HK-2 (cell line): ENCODE results near the gene ATP5PB.
A peak's percentile ranks its signal among the peaks of the same experiment; 100 is the strongest.

Experiments used
- DNase-seq: peaks from one replicate; pipeline ENCODE4 v3.0.0-alpha.2; 2018; ENCODE audit not compliant: unreplicated experiment

Gene ATP5PB

GRCh38 chr1:111448918-111449702, at the start of gene ATP5PB, which contains the start of gene WDR77:
Gene ATP5PB (plus strand): TSS chr1:111449464. CDS start chr1:111449542, 78 bp downstream.
Gene WDR77 (minus strand): TSS chr1:111449256. CDS start chr1:111449169, 87 bp downstream.
- DNase-seq: peak; percentile 93

DNA sequence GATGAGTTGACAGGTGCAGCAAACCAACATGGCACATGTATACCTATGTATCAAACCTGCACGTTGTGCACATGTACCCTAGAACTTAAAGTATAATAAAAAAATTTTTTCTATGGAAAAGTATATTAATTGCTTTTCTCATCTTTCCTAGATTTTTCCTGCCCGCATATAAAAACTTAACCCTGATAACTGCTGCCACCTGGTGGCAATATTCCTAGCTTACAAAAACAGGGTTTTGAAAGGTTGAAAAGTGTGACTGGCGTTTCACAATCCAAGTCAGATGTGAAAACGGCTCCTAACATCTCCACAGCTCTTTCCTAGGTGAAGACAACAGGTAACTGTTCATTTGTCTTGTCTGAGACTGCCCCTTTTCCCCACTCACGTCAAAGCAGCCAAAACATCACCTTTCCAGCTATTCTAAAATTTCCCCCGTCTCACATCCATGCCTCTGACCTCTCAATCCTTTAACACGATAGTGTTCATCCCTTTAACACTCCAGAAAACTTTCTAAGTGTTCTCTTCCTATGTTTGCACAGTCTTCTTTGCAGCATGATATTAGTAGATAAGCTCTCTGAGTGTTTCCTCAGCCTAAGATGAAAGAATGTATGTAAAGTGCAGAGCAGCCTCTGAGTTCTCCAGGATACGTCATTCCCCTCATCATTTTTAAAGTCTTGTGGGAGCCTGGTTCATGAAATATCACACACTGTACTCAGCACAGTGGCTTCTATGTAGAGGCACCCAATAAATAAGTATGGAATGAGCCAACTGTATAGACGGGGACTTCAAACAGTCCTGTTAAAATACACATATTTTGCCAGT, 49.3 kb upstream of the ATP5PB start:
- DNase-seq: peak; percentile 20

DNA sequence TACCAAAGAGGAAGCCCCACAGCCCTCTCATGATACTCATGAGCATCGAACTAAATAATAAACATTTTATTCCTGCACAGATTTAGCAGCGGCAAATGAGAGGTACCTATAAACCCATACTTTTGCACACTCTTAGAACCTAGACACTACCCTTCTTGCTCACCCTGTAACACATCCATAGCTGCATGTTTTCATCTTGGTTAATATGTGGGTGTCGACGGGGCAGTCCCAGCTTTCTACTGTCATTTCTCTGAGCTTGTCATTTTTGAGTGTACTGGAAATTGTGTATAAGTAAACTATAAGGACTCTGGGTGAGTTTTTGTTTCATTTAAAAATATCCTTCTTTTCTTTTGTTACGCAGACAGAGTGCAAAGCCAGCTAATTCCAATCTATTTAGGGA, 47.2 kb upstream of the ATP5PB start:
- DNase-seq: no peak

- DNase-seq: no peak
Observed at GRCh38 chr1:111404588-111404987, 44.7 kb upstream of the ATP5PB start.

DNA sequence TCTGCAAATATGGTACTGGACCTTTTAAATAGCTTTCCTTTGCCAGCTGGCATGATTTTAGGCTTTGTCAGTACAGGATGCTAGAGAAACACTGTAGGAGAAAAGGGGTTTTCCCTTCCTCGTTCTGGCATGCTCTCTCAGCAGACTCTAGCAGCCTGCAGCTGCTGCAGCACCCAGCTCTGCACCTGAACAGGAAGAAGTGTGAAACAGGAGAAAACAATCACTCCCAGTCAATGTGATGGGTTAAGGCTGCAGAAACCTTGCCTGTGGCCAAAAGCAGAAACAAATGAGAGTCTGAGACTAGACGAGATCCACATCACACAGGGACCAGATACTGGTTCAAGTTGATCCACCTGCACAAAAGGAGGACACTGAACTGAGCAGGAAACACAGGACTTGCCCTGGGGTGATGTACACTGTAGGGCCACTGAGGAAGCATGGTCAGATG, 42.9 kb upstream of the ATP5PB start:
- no peak for DNase-seq

- DNase-seq: no peak
Observed at GRCh38 chr1:111407301-111407700, 42.0 kb upstream of the ATP5PB start.

GRCh38 chr1:111412839-111413238, 36.4 kb upstream of the ATP5PB start:
- DNase-seq: no peak

DNA sequence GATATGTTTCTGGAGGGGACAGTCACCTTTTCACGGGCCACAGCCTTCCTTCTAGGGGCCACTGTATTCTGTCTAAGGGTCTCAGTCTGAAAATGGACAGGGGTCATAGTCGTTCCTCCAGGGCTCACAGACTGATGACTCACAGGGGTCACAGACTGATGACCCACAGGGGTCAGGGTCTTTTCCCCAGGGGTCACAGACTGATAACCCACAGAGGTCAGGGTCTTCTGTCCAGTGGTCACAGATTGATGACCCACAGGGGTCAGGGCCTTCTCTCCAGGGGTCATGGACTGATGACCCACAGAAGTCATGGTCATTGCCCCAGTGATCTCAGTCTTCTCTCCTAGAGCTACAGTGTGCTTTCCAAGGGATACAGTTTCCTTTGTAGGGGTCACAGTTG, 34.5 kb upstream of the ATP5PB start:
- DNase-seq: no peak

DNA sequence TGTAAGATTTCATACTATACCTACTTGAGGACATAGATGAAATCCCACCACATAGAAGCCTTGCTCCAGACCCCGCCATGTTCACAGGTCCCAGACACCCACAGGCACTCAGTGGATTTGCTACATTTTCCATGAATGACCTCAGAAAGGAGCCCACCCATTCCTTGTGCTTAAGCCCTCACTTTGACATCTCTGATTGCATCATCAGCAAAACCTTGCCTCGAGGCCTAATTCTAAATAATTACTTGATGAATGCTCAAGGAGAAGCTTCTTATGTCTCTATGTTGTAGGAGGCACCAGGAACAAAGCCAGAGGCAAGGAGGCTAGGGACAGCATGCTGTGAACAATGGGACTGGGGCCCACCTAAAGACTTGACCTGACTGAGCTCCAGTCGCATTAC, 33.8 kb upstream of the ATP5PB start:
- DNase-seq: no peak

DNA sequence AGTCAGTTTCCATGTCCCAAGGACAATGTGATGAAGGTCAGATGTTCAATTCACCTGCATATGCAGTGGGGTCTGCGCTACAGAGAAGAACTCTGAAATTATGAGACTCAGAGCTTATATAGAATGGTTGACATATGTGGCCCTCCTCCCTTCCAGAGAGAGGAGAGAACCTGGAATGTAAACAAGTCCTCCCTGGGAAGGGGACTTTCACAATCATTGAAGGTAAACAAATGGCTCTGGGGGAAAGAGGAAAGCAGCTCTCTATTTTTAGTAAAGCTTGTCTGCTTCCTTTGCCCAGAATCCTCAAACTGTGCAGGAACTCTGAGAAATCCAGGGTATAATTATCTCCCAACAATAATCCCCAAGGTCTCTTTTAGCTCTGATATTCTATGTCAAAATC, 31.5 kb upstream of the ATP5PB start:
- DNase-seq: no peak

DNA sequence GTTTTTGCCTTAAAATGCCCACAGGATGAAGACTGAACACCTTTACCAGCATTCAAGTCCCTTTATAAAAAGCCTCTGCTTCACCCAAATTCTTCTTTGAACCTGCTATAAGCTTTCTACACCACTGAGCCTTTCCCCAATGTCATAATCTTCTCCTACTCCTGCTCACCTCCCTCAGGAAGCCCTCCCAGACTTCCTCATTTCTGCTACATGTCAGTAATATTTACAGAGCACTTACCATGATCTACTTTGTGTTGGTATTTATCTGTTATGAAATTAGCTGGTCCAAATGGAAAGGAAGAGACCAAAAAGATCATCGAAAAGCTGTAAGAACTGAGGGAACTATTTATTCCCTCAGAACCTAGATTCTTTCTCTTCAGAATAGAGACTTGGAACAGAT, 30.2 kb upstream of the ATP5PB start:
- DNase-seq: no peak

DNA sequence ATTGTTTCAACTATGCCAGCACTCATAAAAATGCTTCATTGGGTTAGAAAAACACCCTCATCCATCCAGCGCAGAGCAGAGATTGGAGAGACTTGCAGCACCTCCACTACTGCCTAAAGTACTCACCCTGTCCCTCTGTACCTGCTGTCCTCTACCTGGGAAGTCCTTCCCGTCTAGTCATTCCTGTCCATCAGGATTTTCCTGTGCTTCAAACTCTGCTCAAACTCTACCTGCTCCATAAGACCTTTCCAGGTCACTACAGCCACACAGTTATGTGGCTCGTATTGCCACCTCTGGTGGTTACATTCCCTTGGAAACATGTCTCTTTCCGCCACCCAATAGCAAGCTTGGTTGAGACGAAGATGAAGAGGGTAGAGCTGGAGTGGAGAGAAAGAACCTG, 28.9 kb upstream of the ATP5PB start:
- no peak for DNase-seq

DNA sequence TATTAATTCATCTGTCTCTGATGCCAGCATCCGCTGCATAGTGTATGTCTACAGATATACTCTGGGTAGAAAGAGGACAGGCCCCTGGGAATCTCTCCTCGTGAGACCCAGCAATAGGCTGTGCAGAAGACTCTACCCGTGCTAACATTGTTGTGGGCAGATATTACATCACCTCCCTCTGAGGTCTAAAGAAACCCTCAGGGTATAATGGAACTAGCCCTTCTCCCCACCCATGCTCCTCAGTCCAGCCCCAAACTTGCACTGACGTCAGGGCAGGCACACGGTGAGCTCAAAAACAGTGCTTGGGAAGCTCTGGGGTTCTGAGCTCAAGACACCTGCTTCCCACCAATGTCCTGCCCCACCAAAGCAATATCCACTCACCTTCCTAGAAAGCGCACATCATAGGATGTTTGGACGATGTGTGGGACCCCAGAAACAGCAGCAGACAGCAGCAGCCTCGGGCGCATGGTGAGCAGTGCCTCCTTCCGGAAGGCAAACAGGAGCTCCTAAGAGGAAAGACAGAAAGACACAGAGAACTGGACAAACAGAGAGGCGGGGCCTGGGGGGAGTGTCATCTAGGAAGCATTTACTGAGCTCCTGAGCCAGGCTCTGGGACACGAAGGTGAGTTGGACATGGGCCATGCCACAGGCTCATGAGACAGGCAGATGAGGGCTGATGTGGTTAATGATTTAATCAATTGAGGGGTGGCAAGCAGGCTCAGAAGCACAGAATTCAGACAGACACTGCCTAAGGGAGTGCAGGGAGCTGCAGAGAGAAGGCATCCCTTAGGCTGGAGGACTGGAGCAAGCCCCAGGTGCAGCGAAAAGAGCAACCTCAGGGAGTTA, 26.5 kb upstream of the ATP5PB start:
- peak; percentile 83 for DNase-seq

DNA sequence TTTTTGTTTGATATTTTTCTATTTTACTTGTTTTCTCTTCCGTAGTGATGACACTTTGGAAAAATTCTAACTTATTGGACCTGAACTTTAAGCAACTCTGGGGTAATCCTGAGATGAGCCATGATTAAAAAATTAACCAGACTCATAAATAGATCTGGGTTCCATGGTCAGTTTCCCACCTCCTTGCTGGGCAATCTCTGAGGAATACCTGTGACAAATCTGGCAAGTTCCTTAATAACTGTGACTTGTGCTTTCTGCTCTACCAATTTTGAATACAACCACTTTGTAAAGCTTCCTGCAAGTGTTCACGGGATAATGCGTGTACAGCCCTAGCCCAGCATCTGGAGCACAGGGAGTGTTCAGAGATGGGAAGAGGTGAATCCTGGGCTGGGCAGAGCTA, 25.0 kb upstream of the ATP5PB start:
- no peak for DNase-seq

DNA sequence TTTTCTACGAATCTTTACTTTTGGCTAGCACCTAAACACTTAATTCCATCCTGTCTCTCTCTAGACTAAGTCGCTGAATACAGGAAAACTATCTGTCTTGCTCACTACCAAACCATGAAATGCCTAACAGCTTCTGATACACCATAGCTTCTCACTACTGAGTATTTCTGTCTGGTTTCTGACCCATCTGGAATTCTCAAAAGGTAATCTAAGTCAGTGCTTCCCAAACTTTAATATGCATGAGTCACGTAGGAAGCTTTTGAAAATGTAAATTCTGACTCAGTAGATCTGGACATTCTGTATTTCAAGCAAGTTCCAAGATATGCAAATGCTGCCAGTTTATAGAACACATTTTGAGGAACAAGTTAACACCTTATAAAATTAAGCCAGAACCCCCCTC, 12.5 kb upstream of the ATP5PB start:
- DNase-seq: no peak

DNA sequence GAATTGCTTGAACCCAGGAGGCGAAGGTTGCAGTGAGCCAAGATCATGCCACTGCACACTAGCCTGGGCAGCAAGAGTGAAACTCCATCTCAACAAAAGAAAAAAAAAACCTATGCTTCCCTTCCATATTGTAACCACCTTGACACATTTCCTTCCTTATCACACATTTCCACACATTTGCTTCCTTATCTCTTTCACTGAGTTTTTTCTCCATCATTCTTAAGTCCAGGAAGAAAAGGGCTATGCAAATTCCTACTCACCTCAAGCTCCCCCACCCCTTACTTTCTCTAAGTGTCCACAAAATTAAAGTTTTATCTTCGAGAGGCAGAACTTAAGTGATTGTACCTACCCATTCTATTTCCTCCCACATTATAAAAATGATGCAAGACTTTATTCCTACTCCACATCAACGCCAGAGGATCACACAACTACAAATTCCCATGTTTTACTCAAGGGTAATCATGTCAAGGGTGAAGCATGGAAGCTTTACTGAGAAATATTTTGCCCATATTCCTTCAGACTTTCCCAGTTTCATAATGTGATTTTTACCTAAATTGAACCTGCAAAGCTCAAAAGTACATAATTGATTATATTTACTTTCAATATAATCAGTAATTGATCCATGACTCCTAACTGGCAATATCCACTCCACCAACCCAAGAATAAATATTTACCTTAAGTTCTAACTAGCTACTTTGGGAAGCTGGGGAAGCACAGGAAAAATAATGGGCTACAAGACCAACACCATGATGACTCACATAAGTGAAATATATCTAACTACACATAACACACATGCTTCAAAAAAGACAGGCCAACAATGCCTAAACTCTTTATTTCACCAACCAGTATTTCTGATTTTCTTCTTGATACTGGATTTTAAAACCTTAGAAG, 9.6 kb upstream of the ATP5PB start:
- DNase-seq: no peak

DNA sequence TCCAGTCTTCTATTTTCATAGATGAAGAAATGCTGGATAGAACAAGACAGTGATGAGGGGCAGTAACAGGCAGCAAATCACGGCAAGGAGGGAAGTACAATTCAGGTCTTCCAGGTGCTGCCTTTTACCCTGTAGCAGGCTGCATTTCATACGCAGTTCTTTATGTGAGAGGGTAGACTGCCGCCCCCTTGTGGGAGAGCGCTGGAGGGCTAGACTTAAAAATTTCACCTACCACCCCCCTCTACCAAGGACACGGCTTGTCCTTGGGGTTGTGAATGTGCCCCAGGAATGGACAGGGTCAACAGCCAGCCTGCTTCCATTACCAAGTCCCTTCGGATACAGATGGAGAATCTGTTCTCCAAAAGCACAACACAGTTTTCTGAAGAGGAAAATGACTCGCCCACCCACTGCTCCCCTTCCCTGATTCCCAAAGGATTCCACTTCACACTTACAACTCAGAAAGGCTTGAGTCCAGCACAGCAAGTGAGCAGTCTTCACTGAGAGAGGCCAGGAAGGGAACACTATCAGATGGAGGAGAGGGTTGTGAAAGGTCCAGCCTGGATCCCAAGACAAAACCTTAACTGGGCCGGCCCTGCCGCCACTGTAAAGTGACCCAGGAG, 7.6 kb upstream of the ATP5PB start:
- DNase-seq: no peak

- DNase-seq: no peak
Observed at GRCh38 chr1:111442457-111442856, 6.8 kb upstream of the ATP5PB start.

- DNase-seq: no peak
Observed at GRCh38 chr1:111444031-111444430, 5.2 kb upstream of the ATP5PB start.

DNA sequence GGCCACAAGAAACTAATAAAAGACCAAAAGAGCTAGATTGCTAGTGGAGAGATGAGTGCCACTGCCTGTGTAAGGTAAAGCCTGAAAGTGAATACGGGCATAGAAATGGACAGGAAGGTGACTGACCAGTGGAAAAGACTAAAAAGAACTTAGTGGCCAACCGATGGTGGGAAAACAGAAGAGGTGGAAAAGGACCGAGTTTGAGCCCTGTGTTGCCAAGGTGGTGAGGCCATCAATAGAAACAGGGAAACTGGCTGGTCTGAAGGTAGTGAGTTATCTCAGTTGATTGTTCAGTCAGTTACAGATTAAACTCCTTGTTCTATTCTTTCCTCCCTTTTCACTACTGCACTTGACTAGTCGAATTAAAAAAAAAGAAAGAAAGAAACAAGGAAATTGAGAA, 2.7 kb upstream of the ATP5PB start:
- DNase-seq: no peak
